Esophagus (tissue), 2 donors: ENCODE data around the gene ARAF. TPM values are rescaled to one million over a fixed set of nuclear protein-coding genes. Genes with fewer than 3 reads are reported as not detected.
A peak's percentile ranks its signal among the peaks of the same experiment; 100 is the strongest.

Experiments
- H3K27ac ChIP-seq, 2 donors: one replicate each; pipeline ENCODE4 v1.5.1; 2013; ENCODE audit warnings: low read depth in 2 of 2, mild to moderate bottlenecking in 2 of 2, inconsistent platforms in 1 of 2, low read length in 1 of 2, moderate library complexity in 1 of 2
- H3K27me3 ChIP-seq, 2 donors: one replicate each; pipeline ENCODE4 v1.6.1; 2013; ENCODE audit warnings: low read length in 2 of 2, control low read depth in 1 of 2, mild to moderate bottlenecking in 1 of 2; ENCODE audit not compliant: insufficient read depth in 2 of 2, control insufficient read depth in 1 of 2
- H3K36me3 ChIP-seq, 2 donors: one replicate each; pipeline ENCODE4 v1.6.1; 2013; ENCODE audit warnings: low read length in 1 of 2; ENCODE audit not compliant: control insufficient read depth in 2 of 2, insufficient read depth in 2 of 2
- H3K4me1 ChIP-seq, 2 donors: one replicate each; pipeline ENCODE4 v1.6.1; 2013; ENCODE audit warnings: low read length in 1 of 2; ENCODE audit not compliant: control insufficient read depth in 2 of 2, insufficient read depth in 2 of 2
- H3K4me3 ChIP-seq, 2 donors: one replicate each; pipeline ENCODE4 v1.5.1; 2013; ENCODE audit warnings: low read length in 2 of 2, mild to moderate bottlenecking in 2 of 2, low read depth in 1 of 2, moderate library complexity in 1 of 2
- H3K9me3 ChIP-seq, 2 donors: one replicate each; pipeline ENCODE4 v1.6.1; 2013; ENCODE audit warnings: mild to moderate bottlenecking in 2 of 2, low read depth in 1 of 2, low read length in 1 of 2, moderate library complexity in 1 of 2; ENCODE audit not compliant: control insufficient read depth in 2 of 2, insufficient read depth in 1 of 2
- WGBS, 2 donors: extraction: QIAGEN DNeasy Blood & Tissue Kit; methylation state at CpG; one replicate each; pipeline ENCODE4 v1.1.7; 2013; 5-methylcytosine and 5-hydroxymethylcytosine counted together
- polyA plus RNA-seq, 2 donors: library from polyadenylated mRNA; stranded (reverse); fragments of 200-250 nt; gene quantifications; one replicate each; pipeline ENCODE4 v1.2.3, GENCODE V29; 2013
- donor health status: healthy with polysubstance abuse.
- donor health status: Bipolar disorder and iron deficiency.

ARAF gene
- polyA plus RNA-seq, 2 donors = 20.9 to 24.3 TPM

DNA sequence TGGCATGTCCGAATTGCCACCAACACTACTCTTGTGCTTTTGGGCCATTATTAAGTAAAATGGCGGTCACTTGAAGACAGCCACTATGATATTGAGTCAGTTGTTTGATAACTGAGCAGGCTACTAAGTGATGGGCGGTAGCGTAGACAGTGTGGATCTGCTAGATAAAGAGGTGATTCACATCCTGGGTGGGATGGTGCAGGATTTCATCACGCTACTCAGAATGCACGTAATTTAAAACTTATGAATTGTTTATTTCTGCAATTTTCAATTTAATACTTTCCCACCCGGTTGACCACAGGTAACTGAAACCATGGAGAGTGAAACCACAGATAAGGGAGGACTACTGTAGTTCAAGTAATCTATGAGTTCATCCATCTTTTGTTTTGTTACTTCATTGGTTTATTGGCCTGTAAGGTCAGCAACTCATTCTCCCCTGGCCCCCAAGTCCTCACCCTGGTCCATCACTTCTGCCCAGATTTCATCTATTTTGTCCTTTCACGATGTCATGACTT lies 2.9 kb downstream of the ARAF start:
- Histone ChIP-seq H3K27me3 (no peaks in the 10 kb centered on the region), H3K27ac (no peak overlapping the region), H3K4me1 (no peaks in the 10 kb centered on the region), H3K36me3 (peaks cover 4 to 17% of the 10 kb centered on the region in 2 donors), H3K9me3 (peaks cover 0 to 2% of the 10 kb centered on the region in 2 donors), H3K4me3 (no peak overlapping the region)
- WGBS, 2 donors = 78 to 83% methylated on average over 8 of the region's 8 CpGs

DNA sequence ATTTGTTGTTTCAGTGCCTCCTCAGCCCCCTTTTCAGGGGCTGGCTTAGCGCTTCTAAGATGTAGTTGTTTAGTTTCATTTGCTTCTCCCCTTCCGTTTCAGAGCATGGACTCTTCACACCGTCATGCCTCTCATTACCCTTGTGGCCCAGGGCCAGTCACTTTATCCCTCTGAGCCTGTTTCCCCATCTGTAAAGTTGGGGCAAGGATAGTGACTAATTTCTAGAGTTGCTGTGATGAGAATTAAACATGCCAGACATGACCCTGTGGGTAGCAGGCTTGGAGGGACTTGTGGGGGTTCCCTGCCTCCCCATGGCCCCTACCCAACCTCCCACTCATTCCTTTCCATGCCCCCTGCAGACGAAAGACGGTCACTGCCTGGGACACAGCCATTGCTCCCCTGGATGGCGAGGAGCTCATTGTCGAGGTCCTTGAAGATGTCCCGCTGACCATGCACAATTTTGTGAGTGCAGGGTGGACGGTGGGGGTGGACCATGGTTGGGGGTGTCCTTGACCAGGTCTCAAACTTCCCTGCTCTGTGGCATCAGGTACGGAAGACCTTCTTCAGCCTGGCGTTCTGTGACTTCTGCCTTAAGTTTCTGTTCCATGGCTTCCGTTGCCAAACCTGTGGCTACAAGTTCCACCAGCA lies 3.6 kb downstream of the ARAF start:
- H3K27ac ChIP-seq = no peak overlapping the region
- peaks cover 4 to 22% of the 10 kb centered on the region in 2 donors for H3K36me3 ChIP-seq
- WGBS, 2 donors = 80 to 82% methylated on average over 12 of the region's 12 CpGs

DNA sequence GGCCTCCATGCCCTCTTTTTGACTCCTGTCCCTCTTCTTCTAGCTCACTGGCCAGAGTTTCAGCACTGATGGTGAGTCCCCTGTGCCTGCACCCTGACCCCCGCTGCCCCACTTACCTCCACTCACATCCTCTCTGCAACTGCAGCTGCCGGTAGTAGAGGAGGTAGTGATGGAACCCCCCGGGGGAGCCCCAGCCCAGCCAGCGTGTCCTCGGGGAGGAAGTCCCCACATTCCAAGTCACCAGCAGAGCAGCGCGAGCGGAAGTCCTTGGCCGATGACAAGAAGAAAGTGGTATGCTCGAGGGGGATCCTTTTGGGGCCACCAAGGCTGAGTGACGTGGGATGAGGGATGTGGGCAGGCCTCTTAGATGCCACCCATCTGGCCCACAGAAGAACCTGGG lies 5.8 kb downstream of the ARAF start:
- no peaks in the 10 kb centered on the region for H3K4me1 ChIP-seq
- H3K9me3 ChIP-seq = no peaks in the 10 kb centered on the region
- peaks cover 12 to 32% of the 10 kb centered on the region in 2 donors for H3K36me3 ChIP-seq
- no peak overlapping the region for H3K4me3 ChIP-seq
- 86 to 88% methylated on average over 11 of the region's 11 CpGs for WGBS, 2 donors
- H3K27me3 ChIP-seq = no peaks in the 10 kb centered on the region
- no peak overlapping the region for H3K27ac ChIP-seq

More for the DNA sequence above, 3.6 kb downstream of the ARAF start:
- Histone ChIP-seq H3K4me1 (no peaks in the 10 kb centered on the region), H3K4me3 (no peak overlapping the region), H3K9me3 (peaks cover 0 to 2% of the 10 kb centered on the region in 2 donors), H3K27me3 (no peaks in the 10 kb centered on the region)

DNA sequence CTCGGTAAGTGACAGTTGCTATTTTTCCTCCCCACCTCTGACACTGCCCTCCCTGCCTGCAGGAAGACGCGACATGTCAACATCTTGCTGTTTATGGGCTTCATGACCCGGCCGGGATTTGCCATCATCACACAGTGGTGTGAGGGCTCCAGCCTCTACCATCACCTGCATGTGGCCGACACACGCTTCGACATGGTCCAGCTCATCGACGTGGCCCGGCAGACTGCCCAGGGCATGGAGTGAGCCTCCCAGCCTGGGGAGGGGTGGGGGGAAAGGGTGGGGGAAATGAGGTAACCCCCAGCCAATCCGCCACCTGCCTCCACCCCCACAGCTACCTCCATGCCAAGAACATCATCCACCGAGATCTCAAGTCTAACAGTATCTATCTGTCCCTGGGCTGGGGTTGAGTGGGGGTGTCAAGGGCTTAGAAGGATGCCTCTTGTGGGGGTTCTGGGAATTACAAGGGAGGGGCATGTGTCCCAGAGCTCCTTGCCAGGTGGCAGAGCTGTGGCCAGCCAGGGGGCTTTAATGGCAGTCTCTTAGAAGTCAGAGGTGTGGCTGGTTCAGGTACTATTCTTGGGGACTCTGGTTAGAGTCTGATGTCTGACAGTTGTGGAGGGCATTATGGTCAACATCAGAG lies 7.8 kb downstream of the ARAF start:
- Histone ChIP-seq H3K36me3 (peaks cover 9 to 27% of the 10 kb centered on the region in 2 donors), H3K27me3 (no peaks in the 10 kb centered on the region), H3K9me3 (no peaks in the 10 kb centered on the region), H3K27ac (no peak overlapping the region), H3K4me3 (no peak overlapping the region), H3K4me1 (no peaks in the 10 kb centered on the region)
- WGBS, 2 donors = 93 to 96% methylated on average over 13 of the region's 13 CpGs

DNA sequence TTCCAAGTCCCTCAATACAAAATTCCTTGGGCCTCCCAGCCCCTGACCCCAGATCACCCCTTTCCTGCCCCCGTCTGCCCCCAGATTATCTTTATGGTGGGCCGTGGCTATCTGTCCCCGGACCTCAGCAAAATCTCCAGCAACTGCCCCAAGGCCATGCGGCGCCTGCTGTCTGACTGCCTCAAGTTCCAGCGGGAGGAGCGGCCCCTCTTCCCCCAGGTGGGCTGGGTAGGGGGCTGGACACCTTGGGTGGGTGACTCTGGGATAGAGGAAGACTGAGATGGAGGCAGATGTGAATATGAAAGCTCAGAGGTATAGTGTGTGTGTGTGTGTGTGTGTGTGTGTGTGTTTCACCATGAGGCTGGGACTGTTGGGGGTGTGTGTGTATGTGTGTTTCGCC lies 9.8 kb downstream of the ARAF start:
- Histone ChIP-seq H3K4me1 (no peaks in the 10 kb centered on the region), H3K36me3 (peaks cover 9 to 27% of the 10 kb centered on the region in 2 donors), H3K27me3 (no peaks in the 10 kb centered on the region), H3K27ac (no peak overlapping the region), H3K9me3 (no peaks in the 10 kb centered on the region), H3K4me3 (no peak overlapping the region)
- WGBS, 2 donors = 90 to 95% methylated on average over 8 of the region's 8 CpGs

DNA sequence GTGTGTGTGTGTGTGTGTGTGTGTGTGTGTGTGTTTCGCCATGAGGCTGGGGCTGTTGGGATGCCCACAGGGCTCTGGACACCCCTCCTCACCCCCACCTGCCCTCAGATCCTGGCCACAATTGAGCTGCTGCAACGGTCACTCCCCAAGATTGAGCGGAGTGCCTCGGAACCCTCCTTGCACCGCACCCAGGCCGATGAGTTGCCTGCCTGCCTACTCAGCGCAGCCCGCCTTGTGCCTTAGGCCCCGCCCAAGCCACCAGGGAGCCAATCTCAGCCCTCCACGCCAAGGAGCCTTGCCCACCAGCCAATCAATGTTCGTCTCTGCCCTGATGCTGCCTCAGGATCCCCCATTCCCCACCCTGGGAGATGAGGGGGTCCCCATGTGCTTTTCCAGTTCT lies 10.2 kb downstream of the ARAF start:
- H3K27ac ChIP-seq = no peak overlapping the region
- H3K27me3 ChIP-seq = no peaks in the 10 kb centered on the region
- peaks cover 9 to 27% of the 10 kb centered on the region in 2 donors for H3K36me3 ChIP-seq
- H3K4me3 ChIP-seq = no peak overlapping the region
- WGBS, 2 donors = 91 to 92% methylated on average over 10 to 11 of the region's 11 CpGs
- H3K9me3 ChIP-seq = no peaks in the 10 kb centered on the region
- no peaks in the 10 kb centered on the region for H3K4me1 ChIP-seq

DNA sequence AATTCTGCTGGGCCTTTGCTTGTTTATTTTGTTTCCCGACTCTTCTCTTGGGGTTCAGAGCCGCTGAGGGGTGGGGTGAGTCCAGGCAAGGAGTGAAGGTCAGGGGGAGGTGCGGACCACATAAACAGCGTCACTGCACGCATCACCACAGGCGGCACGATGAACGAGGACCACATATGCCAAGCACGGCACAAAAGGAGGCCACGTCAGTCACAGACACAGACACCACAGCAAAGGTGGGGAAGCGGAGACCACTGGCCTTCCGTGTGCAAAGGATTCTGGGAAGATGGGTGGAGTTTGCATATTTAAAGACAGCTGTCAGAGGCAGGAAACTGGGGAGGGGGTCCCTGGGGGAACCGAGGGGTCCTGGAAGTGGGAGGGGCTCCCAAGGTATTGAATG lies 10.9 kb downstream of the ARAF start:
- Histone ChIP-seq H3K27me3 (no peaks in the 10 kb centered on the region), H3K9me3 (no peaks in the 10 kb centered on the region), H3K4me1 (no peaks in the 10 kb centered on the region), H3K36me3 (peaks cover 9 to 23% of the 10 kb centered on the region in 2 donors), H3K4me3 (no peak overlapping the region), H3K27ac (no peak overlapping the region)
- WGBS, 2 donors = 88 to 94% methylated on average over 13 of the region's 13 CpGs

DNA sequence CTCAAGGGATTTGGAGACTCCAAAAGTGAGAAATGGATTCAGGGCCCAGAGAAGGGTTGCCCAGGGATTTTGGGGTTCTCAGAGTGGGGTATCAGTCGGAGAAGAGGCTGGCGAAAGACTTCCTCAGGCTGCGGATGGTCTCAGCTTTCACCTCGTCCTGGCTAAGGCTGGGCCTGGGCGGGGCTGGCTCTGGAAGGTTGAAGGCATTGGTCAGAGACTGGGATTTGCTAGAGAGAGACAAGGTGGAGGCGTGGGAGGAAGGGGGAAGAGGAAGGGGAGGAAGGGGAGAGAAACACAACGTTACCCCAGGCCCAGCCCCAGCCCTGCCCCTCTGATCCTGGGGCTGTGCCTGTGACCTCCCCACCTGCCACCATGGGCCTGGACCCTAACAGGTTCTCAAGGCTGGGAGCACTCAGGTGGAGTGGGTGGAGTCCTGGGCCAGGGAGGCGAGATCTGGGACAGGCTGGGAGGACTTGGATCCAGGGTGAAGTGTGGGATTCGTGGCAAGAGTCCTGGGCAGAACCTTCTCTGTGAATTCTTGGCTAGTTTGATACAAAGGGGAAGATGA lies 11.9 kb downstream of the ARAF start:
- WGBS, 2 donors = 60 to 64% methylated on average over 9 of the region's 9 CpGs
- Histone ChIP-seq H3K4me3 (no peak overlapping the region), H3K27me3 (no peaks in the 10 kb centered on the region), H3K9me3 (no peaks in the 10 kb centered on the region), H3K36me3 (peaks cover 9 to 17% of the 10 kb centered on the region in 2 donors), H3K4me1 (peaks cover 0 to 2% of the 10 kb centered on the region in 2 donors), H3K27ac (no peak overlapping the region)

DNA sequence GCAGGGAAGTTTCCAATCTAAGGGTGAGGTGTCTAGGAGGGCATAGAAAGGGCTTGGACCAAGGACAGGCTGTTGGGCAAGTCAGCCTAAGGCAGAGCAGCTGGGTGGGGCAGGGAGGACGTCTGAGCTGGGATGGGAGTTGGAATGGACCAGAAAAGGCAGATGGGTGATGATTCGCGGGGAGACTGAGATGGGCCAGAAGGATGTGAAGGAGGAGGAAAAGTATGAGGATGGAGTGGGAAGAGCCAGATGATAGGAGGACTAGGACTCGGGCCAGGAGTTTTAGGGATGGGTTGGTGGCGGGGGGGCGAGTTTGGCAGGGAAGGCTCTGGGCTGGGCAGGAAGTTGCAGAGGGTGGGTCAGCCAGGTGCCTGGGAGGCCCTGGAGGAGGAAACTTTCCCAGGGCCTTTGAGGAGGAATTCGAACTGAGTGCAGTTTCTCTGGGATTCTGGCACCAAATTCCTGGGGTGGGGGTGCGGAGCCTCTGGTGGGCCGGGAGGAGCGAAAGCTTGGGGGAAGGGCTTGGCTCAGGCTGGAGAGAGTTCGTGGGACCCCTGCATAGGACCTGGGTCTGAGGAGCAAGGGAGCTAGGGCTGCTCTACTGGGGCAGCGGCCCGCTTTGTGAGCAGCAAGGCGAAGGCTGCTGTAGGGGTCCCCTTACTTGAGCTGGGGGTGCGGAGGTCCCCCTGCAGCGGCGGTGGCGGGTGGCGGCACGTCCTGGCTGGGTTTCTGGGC lies 12.5 kb downstream of the ARAF start:
- Histone ChIP-seq H3K4me3 (peak overlapping the region in 1 of 2 donors; percentile 6), H3K27me3 (no peaks in the 10 kb centered on the region), H3K36me3 (peaks cover 9 to 15% of the 10 kb centered on the region in 2 donors), H3K9me3 (no peaks in the 10 kb centered on the region), H3K27ac (peak overlapping the region; percentile 11 to 27), H3K4me1 (peaks cover 0 to 2% of the 10 kb centered on the region in 2 donors)
- WGBS, 2 donors = 16 to 32% methylated on average over 19 to 20 of the region's 20 CpGs
